ENCODE measurements around the gene ACSM6.
A peak's percentile ranks its signal among the peaks of the same experiment; 100 is the strongest.

ACSM6 gene

GRCh38 chr10:95246582-95247051, 52.6 kb downstream of the ACSM6 start:
- DNase-seq (ENCODE audit: low read depth), result peak; percentile 83

GRCh38 chr10:95247200-95247880, 53.3 kb downstream of the ACSM6 start:
- peak; percentile 94 for DNase-seq (ENCODE audit: low read depth)

GRCh38 chr10:95247881-95248583, 54.0 kb downstream of the ACSM6 start:
- no peak for DNase-seq (ENCODE audit: low read depth)

- no peak for DNase-seq (ENCODE audit: low read depth)
Measured at GRCh38 chr10:95248989-95249388, 55.0 kb downstream of the ACSM6 start.

- no peak for DNase-seq (ENCODE audit: low read depth)
Measured at GRCh38 chr10:95249467-95249866, 55.4 kb downstream of the ACSM6 start.

- DNase-seq (ENCODE audit: low read depth), result no peak
Measured at GRCh38 chr10:95250856-95251255, 56.8 kb downstream of the ACSM6 start.

GRCh38 chr10:95253007-95253406, 59.0 kb downstream of the ACSM6 start:
- DNase-seq (ENCODE audit: low read depth), result no peak

GRCh38 chr10:95253686-95254085, 59.6 kb downstream of the ACSM6 start:
- no peak for DNase-seq (ENCODE audit: low read depth)

- no peak for DNase-seq (ENCODE audit: low read depth)
Measured at GRCh38 chr10:95254629-95255028, 60.6 kb downstream of the ACSM6 start.

- no peak for DNase-seq (ENCODE audit: low read depth)
Measured at GRCh38 chr10:95256268-95256667, 62.2 kb downstream of the ACSM6 start.

- no peak for DNase-seq (ENCODE audit: low read depth)
Measured at GRCh38 chr10:95257849-95258248, 63.8 kb downstream of the ACSM6 start.

GRCh38 chr10:95260397-95260881, 66.4 kb downstream of the ACSM6 start:
- DNase-seq (ENCODE audit: low read depth), result peak; percentile 98

- peak; percentile 93 for DNase-seq (ENCODE audit: low read depth)
Measured at GRCh38 chr10:95260909-95261552, 67.0 kb downstream of the ACSM6 start.

- DNase-seq (ENCODE audit: low read depth), result no peak
Measured at GRCh38 chr10:95261926-95262325, 67.9 kb downstream of the ACSM6 start.

GRCh38 chr10:95262763-95263518, 68.9 kb downstream of the ACSM6 start:
- DNase-seq (ENCODE audit: low read depth), result peak; percentile 64

GRCh38 chr10:95263864-95264226, 69.8 kb downstream of the ACSM6 start:
- DNase-seq (ENCODE audit: low read depth), result no peak

GRCh38 chr10:95264227-95265051, 70.4 kb downstream of the ACSM6 start:
- no peak for DNase-seq (ENCODE audit: low read depth)

- DNase-seq (ENCODE audit: low read depth), result no peak
Measured at GRCh38 chr10:95265572-95265971, 71.5 kb downstream of the ACSM6 start.

- DNase-seq (ENCODE audit: low read depth), result peak; percentile 92
Measured at GRCh38 chr10:95266674-95267095, 72.6 kb downstream of the ACSM6 start.

GRCh38 chr10:95267251-95267650, 73.2 kb downstream of the ACSM6 start:
- DNase-seq (ENCODE audit: low read depth), result no peak

- DNase-seq (ENCODE audit: low read depth), result peak; percentile 29
Measured at GRCh38 chr10:95268438-95268837, 74.4 kb downstream of the ACSM6 start.

Data from EH (cell line).